HL-60 (cell line): ENCODE measurements around the gene TRPM2.

Source experiments
- DNase-seq, 2 experiments: peaks; one replicate each; pipeline ENCODE4 v3.0.0-alpha.2; 2010 to 2020; ENCODE audit warnings: low read depth in 1 of 2, low spot score in 1 of 2
- H3K27ac ChIP-seq: fragments of 250-450 bp; sonication (Bioruptor Pico); replicated peaks from 2 replicates; pipeline ENCODE4 v1.5.1; 2020; ENCODE audit warnings: mild to moderate bottlenecking, moderate library complexity
- H3K27me3 ChIP-seq: fragments of 250-450 bp; sonication (Bioruptor Pico); 2 replicates; pipeline ENCODE4 v1.5.1; 2021; ENCODE audit warnings: mild to moderate bottlenecking, moderate library complexity; ENCODE audit not compliant: insufficient read depth, poor library complexity, severe bottlenecking
- H3K4me3 ChIP-seq: replicated peaks from 2 replicates; pipeline ENCODE4 v1.5.1; 2011; ENCODE audit warnings: mild to moderate bottlenecking, control low read depth, low read length; ENCODE audit not compliant: insufficient read depth
- GABPA ChIP-seq: IDR thresholded peaks from 2 replicates; pipeline ENCODE4 v1.6.1; 2012; ENCODE audit warnings: low read depth
- POLR2AphosphoS5 ChIP-seq: IDR thresholded peaks from 2 replicates; pipeline ENCODE4 v1.6.1; 2012; ENCODE audit warnings: low read depth
- REST ChIP-seq: IDR thresholded peaks from 2 replicates; pipeline ENCODE4 v1.6.1; 2012; ENCODE audit warnings: low read depth; ENCODE audit not compliant: insufficient replicate concordance
- SPI1 ChIP-seq: IDR thresholded peaks from 2 replicates; pipeline ENCODE4 v1.6.1; 2012; ENCODE audit warnings: low read depth, mild to moderate bottlenecking, borderline replicate concordance
- TF ChIP-seq, protein P1 (sequence below): IDR thresholded peaks from one replicate; pipeline ENCODE4 v1.5.1; 2011; ENCODE audit warnings: low read length, control low read depth, inconsistent platforms; ENCODE audit not compliant: insufficient read depth

Gene TRPM2

GRCh38 chr21:44450402-44450801 lies 97.0 kb downstream of the TRPM2 start:
- TF ChIP-seq REST: no peak
- TF ChIP-seq, protein P1, sequence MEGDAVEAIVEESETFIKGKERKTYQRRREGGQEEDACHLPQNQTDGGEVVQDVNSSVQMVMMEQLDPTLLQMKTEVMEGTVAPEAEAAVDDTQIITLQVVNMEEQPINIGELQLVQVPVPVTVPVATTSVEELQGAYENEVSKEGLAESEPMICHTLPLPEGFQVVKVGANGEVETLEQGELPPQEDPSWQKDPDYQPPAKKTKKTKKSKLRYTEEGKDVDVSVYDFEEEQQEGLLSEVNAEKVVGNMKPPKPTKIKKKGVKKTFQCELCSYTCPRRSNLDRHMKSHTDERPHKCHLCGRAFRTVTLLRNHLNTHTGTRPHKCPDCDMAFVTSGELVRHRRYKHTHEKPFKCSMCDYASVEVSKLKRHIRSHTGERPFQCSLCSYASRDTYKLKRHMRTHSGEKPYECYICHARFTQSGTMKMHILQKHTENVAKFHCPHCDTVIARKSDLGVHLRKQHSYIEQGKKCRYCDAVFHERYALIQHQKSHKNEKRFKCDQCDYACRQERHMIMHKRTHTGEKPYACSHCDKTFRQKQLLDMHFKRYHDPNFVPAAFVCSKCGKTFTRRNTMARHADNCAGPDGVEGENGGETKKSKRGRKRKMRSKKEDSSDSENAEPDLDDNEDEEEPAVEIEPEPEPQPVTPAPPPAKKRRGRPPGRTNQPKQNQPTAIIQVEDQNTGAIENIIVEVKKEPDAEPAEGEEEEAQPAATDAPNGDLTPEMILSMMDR: no peak
- DNase-seq: no peak
- H3K27ac ChIP-seq: no peak overlapping the region
- no peak overlapping the region for H3K4me3 ChIP-seq
- peaks cover 15% of the 10 kb centered on the region for H3K27me3 ChIP-seq

- no peak for DNase-seq
- H3K4me3 ChIP-seq: no peak overlapping the region
- no peak overlapping the region for H3K27ac ChIP-seq
- TF ChIP-seq REST (no peak), POLR2AphosphoS5 (no peak), SPI1 (no peak), GABPA (no peak)
- TF ChIP-seq, protein P1: no peak
- peaks cover 15% of the 10 kb centered on the region for H3K27me3 ChIP-seq
These were observed 97.6 kb downstream of the TRPM2 start for GRCh38 chr21:44450999-44451398.

- H3K27me3 ChIP-seq: peaks cover 12% of the 10 kb centered on the region
These were observed 99.7 kb downstream of the TRPM2 start for GRCh38 chr21:44453120-44453519.

More at GRCh38 chr21:44453120-44453519, 99.7 kb downstream of the TRPM2 start:
- no peak for TF ChIP-seq REST
- TF ChIP-seq POLR2AphosphoS5: no peak
- TF ChIP-seq GABPA: no peak
- no peak for TF ChIP-seq SPI1
- TF ChIP-seq, protein P1: no peak
- Histone ChIP-seq H3K27ac (no peak overlapping the region), H3K4me3 (no peak overlapping the region)
- DNase-seq: no peak
